Fibroblast of skin of back (primary cell): ENCODE measurements around the gene GTF2A1L.

Source experiments
- DNase-seq: peaks from one replicate; pipeline ENCODE4 v3.0.0-alpha.2; 2013

GTF2A1L gene

DNA sequence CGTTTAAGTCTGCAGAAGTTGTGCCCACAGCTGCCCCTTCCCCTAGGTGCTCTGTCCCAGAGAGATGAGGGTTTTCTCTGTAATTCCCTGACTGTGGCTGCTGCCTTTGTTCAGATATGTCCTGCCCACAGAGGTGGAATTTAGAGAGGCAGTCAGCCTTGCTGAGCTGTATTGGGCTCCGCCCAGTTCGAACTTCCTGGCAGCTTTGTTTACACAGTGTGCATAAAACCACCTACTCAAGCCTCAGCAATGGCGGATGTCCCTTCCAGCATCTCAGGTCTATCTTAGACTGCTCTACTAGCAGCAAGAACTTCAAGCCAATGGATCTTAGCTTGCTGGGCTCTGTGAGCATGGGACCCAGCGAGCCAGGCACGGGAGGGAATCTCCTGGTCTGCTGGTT, 89.8 kb downstream of the GTF2A1L start:
- no peak for DNase-seq

- DNase-seq = no peak
Observed at GRCh38 chr2:48709096-48710034, 91.7 kb downstream of the GTF2A1L start.

- DNase-seq = no peak
Observed at GRCh38 chr2:48711343-48711742, 93.7 kb downstream of the GTF2A1L start.

DNA sequence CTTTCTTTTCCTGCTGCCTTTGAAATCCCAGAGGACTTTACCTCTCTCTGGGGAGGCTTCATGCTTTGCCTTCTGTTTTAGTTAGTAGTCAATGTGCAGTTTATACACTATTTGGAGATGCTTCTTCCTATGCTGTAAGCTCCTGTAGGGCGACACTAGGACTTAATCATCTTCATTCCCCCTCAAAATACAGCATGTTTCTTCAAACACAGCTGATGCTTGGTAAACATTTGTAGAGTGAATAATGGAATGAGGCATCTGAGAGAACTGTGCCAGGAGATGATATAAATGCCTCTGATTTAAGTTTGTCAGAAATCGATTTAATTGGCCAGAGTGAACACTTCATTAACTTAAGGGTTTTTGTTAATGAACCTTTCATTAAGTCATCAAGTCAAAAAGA, 94.5 kb downstream of the GTF2A1L start:
- no peak for DNase-seq

GRCh38 chr2:48713647-48714046, 96.0 kb downstream of the GTF2A1L start:
- DNase-seq = no peak

- DNase-seq = no peak
Observed at GRCh38 chr2:48714245-48714644, 96.6 kb downstream of the GTF2A1L start.

- DNase-seq = peak; percentile 69
Observed at GRCh38 chr2:48715042-48715899, 97.6 kb downstream of the GTF2A1L start.

DNA sequence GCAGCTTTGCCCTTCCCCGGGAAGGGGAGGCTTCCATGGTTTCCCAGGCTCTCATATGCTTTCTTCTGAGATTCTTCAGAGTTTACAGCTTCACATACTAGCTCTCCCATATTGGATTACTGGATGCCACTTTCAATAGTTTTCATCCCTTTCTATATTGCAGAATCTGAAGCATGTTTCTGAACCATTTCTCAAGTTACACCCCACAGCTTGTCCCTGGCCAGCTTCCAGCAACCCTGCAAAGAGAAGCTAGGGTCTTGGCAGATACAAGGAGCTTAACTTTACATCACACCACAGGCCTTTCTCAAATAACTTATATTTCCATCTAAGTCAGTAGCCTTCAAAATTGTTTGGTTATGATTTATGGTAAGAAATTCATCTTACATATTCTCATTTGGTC, 98.3 kb downstream of the GTF2A1L start:
- DNase-seq = peak; percentile 49

GRCh38 chr2:48717846-48718245, 100.2 kb downstream of the GTF2A1L start:
- DNase-seq = no peak

GRCh38 chr2:48719480-48720177, 102.0 kb downstream of the GTF2A1L start:
- DNase-seq = peak; percentile 55

GRCh38 chr2:48721158-48721557, 103.5 kb downstream of the GTF2A1L start:
- no peak for DNase-seq

DNA sequence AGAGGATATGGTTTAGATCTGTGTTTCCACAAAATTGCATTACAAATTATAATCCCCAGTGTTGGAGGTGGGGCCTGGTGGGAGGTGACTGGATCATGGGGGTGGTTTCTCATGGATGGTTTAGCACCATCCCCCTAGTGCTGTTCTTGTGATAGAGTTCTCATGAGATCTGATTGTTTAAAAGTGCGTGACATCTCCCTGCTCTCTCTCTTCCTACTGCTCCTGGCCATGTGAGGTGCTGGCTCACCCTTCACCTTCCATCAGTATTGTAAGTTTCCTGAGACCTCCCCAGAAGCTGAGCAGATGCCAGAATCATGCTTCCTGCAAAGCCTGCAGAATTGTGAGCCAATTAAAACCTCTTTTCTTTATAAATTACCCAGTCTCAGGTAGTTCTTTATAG, 104.7 kb downstream of the GTF2A1L start:
- no peak for DNase-seq

- DNase-seq = peak; percentile 92
Observed at GRCh38 chr2:48723129-48723528, 105.5 kb downstream of the GTF2A1L start.

- no peak for DNase-seq
Observed at GRCh38 chr2:48724278-48724677, 106.6 kb downstream of the GTF2A1L start.

DNA sequence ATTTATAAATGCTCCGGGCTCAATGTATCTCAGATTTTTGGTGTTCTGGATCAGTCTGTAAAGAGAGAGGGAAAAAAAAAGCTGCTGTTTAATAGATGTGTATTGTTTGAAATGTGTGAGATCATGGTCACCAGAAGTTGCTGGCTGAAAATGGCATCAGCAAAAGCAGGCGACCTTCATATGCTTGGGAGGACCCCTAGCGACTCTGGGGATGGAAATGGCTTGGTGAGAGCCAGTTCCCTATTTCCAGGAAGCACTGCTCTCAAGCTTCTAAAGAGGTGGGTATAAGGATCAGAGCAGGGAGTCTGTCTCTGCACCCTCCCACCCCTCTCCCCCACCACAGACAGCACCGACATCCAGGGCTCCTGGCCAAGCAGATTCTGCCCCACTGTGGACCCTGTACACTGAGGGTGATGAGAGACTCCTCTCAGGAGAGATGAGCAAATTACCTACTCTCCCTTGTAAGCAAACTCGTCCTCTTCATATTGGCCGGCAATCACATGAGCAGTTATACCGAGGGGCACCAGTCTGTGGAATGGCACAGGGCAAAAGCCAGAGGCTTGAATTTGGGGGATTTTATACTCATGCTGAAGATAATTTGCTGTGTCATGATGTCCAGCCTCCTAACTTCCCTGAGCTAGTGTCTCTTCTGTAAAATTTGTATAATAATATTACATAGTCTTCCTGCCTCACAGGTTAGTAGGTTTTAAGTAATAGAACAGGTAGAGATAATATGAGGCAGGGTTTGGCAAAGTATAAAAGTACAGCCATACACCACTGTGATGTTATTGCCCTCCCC, 108.2 kb downstream of the GTF2A1L start:
- DNase-seq = no peak

- DNase-seq = no peak
Observed at GRCh38 chr2:48727560-48727959, 109.9 kb downstream of the GTF2A1L start.

- no peak for DNase-seq
Observed at GRCh38 chr2:48728295-48728694, 110.6 kb downstream of the GTF2A1L start.

- no peak for DNase-seq
Observed at GRCh38 chr2:48728840-48729239, 111.2 kb downstream of the GTF2A1L start.
